Bone marrow (tissue), 2 donors: ENCODE results near the gene IGSF5.
"Not testable (repeated sequence)": the region's sequence is repeated elsewhere in the genome, so short reads cannot be mapped to it uniquely, and the experiment has no call there.

Experiments
- DNase-seq, 2 donors: peaks; one replicate each; lab custom pipeline; 2025; lab: John Stamatoyannopoulos, UW

IGSF5 gene

DNA sequence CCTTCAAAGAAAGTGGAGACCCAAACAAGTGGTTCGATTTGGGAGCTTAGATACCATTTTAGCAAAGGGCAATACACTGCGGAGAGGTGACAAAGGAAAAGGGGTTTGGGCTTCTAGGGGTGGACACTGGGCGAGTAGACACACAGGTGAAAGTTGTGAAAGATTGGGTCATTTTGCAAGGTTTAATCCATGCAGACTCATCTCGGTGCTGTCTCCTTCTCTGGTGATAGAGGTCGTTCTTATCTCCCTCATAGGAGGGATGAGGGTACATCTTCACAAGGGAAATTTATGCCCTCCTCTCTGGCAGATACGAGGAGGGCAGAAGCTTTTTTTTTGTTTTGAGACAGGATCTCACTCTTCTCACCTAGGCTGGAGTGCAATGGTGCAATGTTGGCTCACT, 6.4 kb upstream of the IGSF5 start:
- DNase-seq: no peak

- DNase-seq: not testable (repeated sequence)
These were observed 5.5 kb upstream of the IGSF5 start for GRCh38 chr21:39739531-39739930.

DNA sequence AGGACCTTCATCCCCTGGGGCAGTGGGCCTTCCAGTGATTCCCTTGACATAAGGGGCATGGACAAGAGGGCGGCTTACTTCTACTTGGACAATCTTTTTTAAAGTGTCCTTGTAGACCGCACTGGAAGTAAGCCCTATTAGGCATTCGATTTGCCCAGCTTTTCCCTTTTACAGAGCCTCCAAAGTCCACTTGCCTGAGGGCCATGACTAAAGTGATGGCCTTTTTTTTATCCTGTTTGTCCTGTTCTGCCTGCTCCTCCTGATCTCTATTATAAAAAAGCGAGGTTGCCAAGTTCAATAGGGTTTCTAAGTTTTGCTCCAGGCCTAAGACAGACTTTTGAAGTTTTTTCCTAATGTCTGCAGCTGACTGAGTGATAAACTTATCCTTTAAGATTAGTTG, 2.4 kb upstream of the IGSF5 start:
- DNase-seq: not testable (repeated sequence)

- DNase-seq: not testable (repeated sequence)
These were observed 349 bp downstream of the IGSF5 start for GRCh38 chr21:39745332-39745731.

GRCh38 chr21:39750670-39751069, 5.7 kb downstream of the IGSF5 start:
- DNase-seq: no peak

GRCh38 chr21:39754811-39755210, 9.8 kb downstream of the IGSF5 start:
- no peak for DNase-seq

GRCh38 chr21:39756285-39756684, 11.3 kb downstream of the IGSF5 start:
- no peak for DNase-seq

DNA sequence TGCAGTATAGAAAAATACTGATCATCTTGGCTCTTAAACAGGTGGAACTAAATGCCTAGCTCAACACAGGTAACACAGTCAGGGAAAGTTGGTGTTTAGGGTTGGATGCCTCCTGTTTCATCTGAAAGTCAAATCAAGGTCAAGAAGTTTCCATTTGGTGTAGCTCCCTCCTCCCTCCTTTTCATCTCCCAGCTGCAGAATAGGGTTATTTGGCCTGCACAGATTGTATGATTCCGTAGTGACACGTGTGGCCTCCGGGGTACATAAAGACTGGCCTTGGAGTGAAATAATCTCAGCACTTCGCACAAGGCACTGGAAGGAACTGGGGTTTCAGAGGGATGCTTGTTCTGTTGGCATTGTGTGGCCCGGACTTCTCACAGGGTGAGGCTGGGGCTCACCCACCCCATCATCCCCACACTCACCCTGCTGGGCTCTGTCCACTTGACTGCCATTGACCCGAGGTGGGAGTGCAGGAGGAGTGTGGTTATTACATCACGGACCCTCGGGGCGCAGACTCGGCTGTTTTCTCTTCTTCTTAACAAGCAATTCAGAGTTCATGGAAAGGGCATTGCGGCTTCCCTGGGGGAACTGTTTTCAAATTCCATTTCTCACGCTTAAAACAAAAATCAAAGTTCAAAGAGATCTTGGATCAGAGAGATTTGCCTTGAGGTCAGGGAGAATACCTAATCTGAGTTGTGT, 18.4 kb downstream of the IGSF5 start:
- no peak for DNase-seq

DNA sequence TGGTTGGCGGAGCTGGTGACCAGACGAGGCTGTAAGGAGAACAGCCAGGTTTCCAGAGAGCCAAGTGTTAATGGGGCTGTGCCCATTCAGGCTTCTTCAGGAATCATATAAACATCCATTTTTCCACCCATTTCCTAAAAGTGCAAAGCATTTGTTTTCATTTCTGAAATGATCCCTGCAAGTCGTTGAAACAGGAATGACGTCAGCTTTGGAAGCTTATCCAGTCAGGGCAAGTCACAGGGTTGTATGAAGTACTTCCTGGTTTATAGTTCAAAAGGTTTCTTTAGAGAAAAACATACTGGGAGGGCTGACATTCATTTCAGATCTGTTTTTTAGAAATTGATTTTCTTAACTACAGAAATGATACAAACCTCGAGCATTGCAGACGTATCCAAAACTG, 29.2 kb downstream of the IGSF5 start:
- no peak for DNase-seq

- DNase-seq: no peak
These were observed 30.8 kb downstream of the IGSF5 start for GRCh38 chr21:39775816-39776215.

GRCh38 chr21:39776589-39776988, 31.6 kb downstream of the IGSF5 start:
- DNase-seq: no peak

DNA sequence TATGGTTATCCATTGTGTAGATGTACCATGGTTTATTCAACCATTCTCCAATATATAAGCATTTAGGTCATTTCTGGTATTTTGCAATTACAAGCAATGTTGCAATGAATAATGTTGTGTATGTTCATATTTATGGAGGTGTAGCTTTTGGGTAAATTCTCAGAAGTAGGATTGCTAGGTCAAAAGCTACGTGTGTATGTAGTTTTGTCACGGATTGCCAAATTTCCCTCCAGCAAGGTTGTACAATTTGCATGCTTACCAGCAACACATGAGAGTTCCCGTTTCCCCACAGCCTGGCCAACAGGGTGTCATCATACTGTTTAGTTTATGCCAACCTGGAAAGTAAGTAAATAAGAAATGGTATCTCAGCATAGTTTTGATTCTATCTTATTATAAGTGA, 36.3 kb downstream of the IGSF5 start:
- DNase-seq: no peak

- DNase-seq: no peak
These were observed 43.4 kb downstream of the IGSF5 start for GRCh38 chr21:39788383-39788782.

DNA sequence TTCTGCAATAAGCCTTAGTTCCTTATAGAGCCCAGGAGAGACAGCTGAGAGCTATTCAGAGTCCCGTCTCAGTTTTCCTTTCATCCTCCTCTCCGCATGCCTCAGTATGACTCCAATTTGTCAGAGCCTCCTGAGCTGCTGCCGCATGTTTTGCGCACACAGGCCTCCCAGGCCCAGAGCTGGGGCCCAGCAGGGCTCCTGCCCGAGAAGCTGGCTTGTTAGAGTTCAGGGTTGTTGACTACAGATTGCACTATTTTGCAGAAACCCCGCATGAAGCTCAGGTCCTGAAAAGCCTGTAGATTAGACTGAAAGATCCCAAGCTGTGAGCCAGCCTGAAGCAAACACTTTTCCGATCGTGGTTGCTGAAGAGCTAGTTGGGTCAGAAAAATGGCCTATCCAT, 51.5 kb downstream of the IGSF5 start:
- DNase-seq: no peak

DNA sequence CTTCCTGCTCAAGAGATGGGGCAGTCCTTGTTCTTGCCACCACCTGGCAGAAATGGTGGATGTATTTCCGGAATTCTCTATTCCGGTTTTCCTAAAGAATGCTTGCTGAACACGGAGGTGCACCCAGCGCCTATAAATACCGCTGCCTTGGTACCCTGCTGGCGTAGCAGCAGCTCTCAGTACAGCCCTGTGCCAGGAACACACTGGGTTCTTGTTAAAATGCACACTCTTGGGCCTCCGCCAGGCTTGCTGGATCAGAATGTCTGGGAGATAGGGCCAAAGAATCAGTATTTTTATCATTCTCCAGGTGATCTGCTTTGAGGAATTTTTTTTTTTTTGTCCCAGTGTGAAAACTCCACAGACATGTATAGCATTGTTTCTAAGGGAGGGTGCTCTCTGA, 54.2 kb downstream of the IGSF5 start:
- DNase-seq: no peak

GRCh38 chr21:39800311-39800710, 55.3 kb downstream of the IGSF5 start:
- DNase-seq: no peak

DNA sequence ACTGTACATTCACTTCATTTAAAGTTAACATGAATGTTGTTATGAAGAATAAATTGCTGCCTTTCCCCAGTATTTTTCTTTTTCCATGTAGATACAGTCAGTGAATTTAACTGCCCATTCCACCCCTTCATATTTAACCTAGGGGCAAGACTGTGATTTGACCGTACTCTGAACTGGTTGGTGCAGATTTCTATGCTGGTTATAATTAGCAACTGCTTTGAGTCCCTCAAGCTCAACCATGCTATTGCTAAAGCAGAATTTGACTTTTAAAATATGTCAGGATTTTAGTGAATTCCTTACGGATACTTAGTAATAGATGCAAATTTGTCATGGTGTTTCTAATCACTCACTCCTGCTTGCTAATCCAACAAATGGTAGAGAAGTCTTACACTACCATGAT, 57.2 kb downstream of the IGSF5 start:
- no peak for DNase-seq

GRCh38 chr21:39803393-39803792, 58.4 kb downstream of the IGSF5 start:
- DNase-seq: no peak

DNA sequence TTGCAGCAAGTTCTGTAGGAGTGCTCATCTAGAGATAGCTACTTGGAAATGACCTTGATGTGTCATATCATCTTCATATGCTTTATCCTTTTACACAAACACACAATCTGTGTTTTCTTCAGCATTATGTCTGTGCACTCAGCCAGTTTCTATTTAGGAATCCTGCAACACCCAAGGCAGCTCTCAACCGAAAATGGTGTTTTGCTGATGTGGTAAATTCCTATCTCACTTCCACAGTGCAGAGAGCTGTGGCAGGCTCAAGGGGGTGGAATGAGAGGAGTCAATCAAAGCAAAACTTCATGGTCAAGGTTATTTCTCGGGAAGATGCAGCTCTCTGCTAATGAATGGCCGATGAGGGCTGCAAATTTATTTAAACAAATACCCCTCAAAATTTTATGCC, 59.3 kb downstream of the IGSF5 start:
- DNase-seq: no peak

- no peak for DNase-seq
These were observed 61.0 kb downstream of the IGSF5 start for GRCh38 chr21:39805983-39806382.

DNA sequence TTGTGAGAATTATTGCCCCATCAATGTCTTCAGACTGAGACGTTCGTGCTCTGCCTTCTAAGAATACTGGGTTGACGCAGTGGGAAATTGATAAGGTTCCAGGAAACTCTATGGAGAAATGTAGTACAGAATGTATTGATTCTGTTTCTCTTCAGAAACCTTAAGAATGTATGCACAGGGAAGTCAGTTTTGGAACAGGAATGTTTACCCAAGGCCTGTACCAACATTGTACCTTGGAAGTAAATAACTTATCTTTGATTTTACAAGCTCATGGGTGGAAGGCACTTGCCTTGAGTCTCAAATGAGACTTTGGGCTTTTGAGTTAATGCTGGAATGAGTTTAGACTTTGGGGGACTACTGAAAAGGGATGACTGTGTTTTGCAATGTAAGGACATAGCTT, 62.8 kb downstream of the IGSF5 start:
- DNase-seq: no peak

GRCh38 chr21:39809936-39810335, 65.0 kb downstream of the IGSF5 start:
- no peak for DNase-seq

DNA sequence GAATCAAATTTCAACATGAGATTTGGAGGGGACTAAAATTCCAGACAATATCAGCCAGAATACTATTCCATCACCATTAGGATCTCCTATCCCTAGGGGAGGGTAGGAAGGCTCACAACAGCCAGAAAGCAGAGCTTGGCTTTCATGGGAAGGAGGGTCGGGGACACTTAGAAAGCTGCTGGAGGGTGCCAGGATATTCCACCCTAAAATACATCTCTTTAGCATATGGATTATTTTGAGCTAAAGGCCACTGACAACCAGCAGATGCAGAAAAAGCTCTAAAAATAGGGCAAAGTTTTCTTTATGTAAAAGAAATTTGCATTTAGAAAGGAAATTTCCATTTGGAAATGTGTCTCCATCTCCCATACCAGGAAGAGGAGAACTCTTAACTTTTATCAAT, 68.0 kb downstream of the IGSF5 start:
- no peak for DNase-seq

- DNase-seq: no peak
These were observed 73.6 kb downstream of the IGSF5 start for GRCh38 chr21:39818557-39818956.

- DNase-seq: no peak
These were observed 77.1 kb downstream of the IGSF5 start for GRCh38 chr21:39822042-39822441.
